Choroid plexus epithelial cell (primary cell): ENCODE data around the gene IFITM1.

Experiments used
- DNase-seq: peaks from one replicate; pipeline ENCODE4 v3.0.0-alpha.2; 2010; ENCODE audit warnings: low read depth
- H3K4me3 ChIP-seq: 2 replicates; pipeline ENCODE4 v1.5.1; 2011; ENCODE audit warnings: low read depth, mild to moderate bottlenecking, control low read depth, low read length, moderate library complexity
- CTCF ChIP-seq: conservative IDR thresholded peaks from 2 replicates; pipeline ENCODE4 v1.5.1; 2011; ENCODE audit warnings: low read depth, mild to moderate bottlenecking, control low read depth, inconsistent platforms, low read length, moderate library complexity

IFITM1 gene

DNA sequence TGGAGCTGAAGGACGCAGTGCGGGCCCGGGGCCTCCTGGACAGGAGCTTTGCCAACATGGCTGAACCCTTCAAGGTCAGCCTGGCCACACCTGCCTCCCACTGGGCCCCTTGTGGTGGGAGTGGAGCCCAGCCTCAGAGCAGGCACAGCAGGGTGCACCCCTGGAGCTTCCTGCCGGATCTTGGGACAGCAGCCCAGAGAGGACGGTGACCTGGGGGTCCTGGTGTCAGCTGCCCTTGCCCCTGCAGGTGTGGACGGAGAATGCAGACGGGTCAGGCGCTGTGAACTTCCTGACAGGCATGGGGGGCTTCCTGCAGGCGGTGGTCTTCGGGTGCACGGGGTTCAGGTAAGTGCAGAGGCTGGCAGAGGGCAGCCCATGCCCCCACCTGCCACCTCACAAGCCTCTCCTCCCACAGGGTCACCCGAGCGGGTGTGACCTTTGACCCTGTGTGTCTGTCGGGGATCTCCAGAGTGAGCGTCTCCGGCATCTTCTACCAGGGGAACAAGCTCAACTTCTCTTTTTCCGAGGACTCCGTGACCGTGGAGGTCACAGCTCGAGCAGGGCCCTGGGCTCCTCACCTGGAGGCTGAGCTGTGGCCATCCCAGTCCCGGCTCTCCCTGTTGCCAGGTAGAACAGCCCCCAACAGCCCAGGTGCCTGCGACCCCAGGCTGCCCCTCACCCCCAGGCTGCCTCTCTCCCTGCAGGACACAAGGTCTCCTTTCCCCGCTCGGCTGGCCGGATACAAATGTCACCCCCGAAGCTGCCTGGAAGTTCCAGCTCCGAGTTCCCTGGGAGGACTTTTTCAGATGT lies 19.8 kb upstream of the IFITM1 start:
- H3K4me3 ChIP-seq: no peak overlapping the region
- DNase-seq: no peak
- no peak for TF ChIP-seq CTCF

DNA sequence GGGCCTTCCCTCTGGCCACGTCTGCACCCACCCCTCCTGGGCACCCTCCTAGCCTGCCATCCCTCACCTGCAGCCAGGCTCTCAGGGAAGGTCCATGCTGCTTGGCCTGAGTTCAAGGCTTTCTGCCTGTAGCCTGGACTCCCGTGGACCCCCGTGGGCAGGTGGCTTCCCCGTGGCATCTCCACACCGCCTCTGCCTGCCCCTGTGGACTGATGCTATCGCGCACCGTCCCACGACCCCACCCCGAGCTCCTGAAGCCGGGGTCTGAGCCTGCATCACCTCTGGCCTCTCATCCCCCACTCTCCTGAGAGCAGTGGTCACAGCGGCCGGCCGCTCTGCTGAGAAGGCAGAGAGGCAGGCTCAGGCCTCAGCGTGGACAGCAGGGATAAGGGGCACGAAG lies 19.1 kb upstream of the IFITM1 start:
- DNase-seq: no peak
- TF ChIP-seq CTCF: no peak
- H3K4me3 ChIP-seq: no peak overlapping the region

DNA sequence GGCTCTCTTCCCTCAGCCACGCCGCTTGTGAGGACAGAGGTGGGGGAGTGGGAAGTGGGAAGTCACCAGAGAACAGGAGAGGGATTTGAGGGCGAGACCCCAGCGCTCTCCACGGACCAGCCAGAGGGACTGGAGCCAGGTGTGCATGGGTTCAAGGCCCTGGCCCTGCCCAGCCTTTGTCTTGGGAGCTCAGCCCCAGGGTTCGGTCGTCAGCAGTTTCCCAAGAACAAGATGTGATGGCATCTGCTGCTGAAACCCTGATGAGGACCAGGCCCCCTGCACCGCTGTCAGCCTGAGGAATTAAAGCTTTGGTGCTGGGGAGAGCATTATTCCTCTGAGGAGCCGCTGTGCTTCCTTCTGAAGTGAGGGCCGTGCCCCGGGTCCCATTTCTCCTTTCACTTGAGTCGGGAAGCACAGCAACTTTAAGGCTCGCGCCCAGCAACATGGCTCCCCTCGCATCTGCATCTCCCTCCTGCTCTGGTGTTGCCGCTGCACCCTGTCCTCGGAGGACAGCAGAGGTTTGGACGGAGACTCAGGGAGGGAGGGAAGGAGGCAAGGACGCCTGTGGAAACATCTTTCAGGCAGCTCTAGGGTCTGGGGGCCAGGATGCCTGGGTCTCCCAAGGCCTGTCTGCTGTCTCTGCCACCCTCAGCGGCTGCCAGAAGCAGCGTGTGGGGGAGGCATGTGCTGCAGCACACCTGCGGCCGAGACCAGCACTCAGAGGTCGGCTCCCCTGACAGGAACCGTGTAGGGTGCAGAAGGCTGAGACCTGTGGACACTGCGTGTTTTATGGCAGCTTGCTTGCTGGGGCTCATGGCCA lies 18.3 kb upstream of the IFITM1 start:
- no peak for DNase-seq
- no peak for TF ChIP-seq CTCF
- H3K4me3 ChIP-seq: no peak overlapping the region

DNA sequence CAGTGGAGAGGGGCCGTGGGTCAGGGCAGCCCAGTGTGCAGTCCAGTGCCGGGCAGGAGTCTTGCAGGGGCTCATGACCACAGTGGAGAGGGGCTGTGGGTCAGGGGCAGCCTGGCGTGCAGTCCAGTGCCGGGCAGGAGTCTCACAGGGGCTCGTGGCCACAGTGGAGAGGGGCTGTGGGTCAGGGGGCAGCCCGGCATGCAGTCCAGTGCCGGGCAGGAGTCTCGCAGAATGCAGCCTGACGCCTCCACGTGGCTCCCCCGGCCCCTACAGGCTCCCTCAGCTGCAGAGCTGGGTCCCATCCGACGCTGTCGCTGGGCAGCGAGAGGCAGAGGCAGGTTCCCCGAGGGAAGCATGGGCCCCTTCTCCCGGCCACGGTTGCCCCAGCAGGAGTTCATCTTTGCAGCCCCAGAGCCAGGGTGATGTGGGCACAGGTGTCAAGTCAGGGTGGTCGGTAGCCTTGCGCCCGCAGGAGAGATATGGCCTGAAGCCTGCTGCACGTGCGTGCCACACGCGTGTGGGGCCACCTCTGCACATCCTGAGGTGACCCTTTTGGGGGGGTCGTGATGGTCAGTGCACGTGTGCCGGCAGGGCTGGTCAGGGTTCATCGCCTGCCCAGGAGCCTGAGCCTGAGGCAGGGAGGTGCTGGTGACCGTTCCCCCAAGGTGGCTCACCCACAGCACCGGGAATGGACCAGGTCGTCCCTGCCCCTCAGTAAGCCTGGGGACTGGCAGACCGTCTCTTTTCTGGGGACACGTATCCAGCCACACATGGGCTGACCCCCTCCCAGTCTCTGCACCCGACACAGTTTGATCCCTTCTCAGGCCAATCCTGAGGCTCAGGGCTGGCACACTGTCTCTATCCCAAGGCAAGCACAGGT lies 17.4 kb upstream of the IFITM1 start:
- no peak for TF ChIP-seq CTCF
- no peak for DNase-seq
- no peak overlapping the region for H3K4me3 ChIP-seq

- DNase-seq: no peak
- no peak for TF ChIP-seq CTCF
- no peak overlapping the region for H3K4me3 ChIP-seq
These were observed 16.7 kb upstream of the IFITM1 start for GRCh38 chr11:297051-297585.

DNA sequence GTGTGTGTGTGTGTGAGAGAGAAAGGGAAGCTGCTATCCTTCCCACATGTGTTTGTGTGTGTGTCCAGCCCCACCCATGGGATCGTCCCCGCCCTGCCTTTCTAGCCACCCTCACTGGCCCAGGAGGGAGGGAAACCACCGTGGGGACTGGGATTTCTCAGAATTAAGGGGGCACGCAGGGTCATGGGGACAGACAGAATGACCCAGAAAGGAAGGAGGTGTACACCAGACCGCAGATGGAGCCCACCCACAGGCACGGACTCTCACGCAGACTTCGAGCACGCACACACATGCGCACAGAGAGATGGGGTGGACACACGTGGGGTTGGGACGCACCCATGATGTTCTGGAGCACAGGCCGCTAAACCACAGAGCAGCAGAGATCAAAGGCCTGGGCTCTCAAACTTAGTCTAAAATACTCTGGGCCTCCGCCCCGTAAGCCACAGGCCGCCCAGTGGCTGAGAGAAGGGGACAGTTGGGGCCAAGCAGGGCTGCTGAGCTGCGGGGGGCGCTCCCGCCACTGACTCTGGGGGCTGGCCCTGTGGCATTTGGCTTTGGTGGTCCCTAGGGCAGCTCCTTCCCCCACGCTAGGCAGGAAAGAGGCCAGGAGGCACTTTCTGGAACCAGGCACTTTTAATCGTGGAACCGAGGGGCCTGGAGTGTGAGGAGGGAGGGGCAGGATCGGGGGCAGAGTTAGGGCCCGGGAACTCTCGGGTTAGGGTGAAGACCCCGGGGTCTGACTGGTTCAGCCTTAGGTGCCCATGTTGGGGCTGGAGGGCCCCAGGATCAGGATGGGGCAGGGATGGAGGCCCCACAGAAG lies 16.0 kb upstream of the IFITM1 start:
- no peak for TF ChIP-seq CTCF
- H3K4me3 ChIP-seq: no peak overlapping the region
- no peak for DNase-seq
